DMS53 treated with DMSO at 0.1 percent for 48 hours (cell line): ENCODE data around the gene CCN5.
"Not testable (repeated sequence)": the region's sequence is repeated elsewhere in the genome, so short reads cannot be mapped to it uniquely, and the experiment has no call there.

ENCODE experiments used
- DNase-seq: peaks from one replicate; lab custom pipeline; 2025; ENCODE audit not compliant: unreplicated experiment; lab: John Stamatoyannopoulos, UW

CCN5 gene

GRCh38 chr20:44694159-44694558 lies 21.0 kb upstream of the CCN5 start:
- no peak for DNase-seq

- no peak for DNase-seq
Measured at GRCh38 chr20:44695295-44695673, 19.9 kb upstream of the CCN5 start.

- DNase-seq, result no peak
Measured at GRCh38 chr20:44695674-44696300, 19.4 kb upstream of the CCN5 start.

- DNase-seq, result no peak
Measured at GRCh38 chr20:44696315-44696714, 18.9 kb upstream of the CCN5 start.

- not testable (repeated sequence) for DNase-seq
Measured at GRCh38 chr20:44697041-44697440, 18.1 kb upstream of the CCN5 start.

- DNase-seq, result no peak
Measured at GRCh38 chr20:44698351-44698750, 16.8 kb upstream of the CCN5 start.

- DNase-seq, result no peak
Measured at GRCh38 chr20:44700306-44700705, 14.9 kb upstream of the CCN5 start.

GRCh38 chr20:44701118-44701857 lies 13.9 kb upstream of the CCN5 start:
- DNase-seq, result no peak

GRCh38 chr20:44701858-44702256 lies 13.3 kb upstream of the CCN5 start:
- no peak for DNase-seq

- no peak for DNase-seq
Measured at GRCh38 chr20:44702776-44703175, 12.4 kb upstream of the CCN5 start.

GRCh38 chr20:44703183-44703925 lies 11.8 kb upstream of the CCN5 start:
- no peak for DNase-seq

- no peak for DNase-seq
Measured at GRCh38 chr20:44703956-44704488, 11.1 kb upstream of the CCN5 start.

- no peak for DNase-seq
Measured at GRCh38 chr20:44704551-44704971, 10.6 kb upstream of the CCN5 start.

- DNase-seq, result no peak
Measured at GRCh38 chr20:44705364-44706094, 9.6 kb upstream of the CCN5 start.

GRCh38 chr20:44706301-44707017 lies 8.7 kb upstream of the CCN5 start:
- no peak for DNase-seq

GRCh38 chr20:44707018-44707579 lies 8.1 kb upstream of the CCN5 start:
- no peak for DNase-seq

- DNase-seq, result no peak
Measured at GRCh38 chr20:44709380-44709779, 5.8 kb upstream of the CCN5 start.

GRCh38 chr20:44709797-44710196 lies 5.4 kb upstream of the CCN5 start:
- DNase-seq, result no peak

GRCh38 chr20:44711237-44711636 lies 3.9 kb upstream of the CCN5 start:
- DNase-seq, result no peak

GRCh38 chr20:44714102-44714700 lies 968 bp upstream of the CCN5 start:
- DNase-seq, result no peak
